ENCODE measurements around the gene CYLD. TPM values are rescaled to one million over a fixed set of nuclear protein-coding genes. Genes with fewer than 3 reads are reported as not detected.

Gene CYLD
- total RNA-seq, 1 experiment from 2014 or later: 21.1 TPM

DNA sequence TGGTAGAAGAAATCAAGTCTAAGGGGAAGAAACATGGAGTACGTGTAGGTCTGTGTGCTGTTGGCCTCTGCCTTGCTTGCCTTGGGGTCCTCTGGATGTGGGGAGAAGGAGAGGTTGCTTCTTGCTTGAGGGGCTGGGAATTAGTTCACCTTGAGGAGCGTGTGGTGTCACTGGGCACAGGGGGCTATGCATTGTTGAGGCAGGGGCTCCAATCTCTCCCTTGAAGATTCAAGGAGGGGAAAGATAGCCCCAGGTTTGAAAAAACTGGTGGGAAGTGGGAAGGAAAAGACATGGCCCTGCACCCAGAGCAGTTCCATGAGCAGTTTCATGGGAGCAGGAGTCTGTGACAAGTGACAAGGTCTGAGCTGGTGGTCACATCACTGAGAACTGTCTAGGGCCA, 103.4 kb downstream of the CYLD start:
- no peak for DNase-seq (ENCODE audit: low read depth)

DNA sequence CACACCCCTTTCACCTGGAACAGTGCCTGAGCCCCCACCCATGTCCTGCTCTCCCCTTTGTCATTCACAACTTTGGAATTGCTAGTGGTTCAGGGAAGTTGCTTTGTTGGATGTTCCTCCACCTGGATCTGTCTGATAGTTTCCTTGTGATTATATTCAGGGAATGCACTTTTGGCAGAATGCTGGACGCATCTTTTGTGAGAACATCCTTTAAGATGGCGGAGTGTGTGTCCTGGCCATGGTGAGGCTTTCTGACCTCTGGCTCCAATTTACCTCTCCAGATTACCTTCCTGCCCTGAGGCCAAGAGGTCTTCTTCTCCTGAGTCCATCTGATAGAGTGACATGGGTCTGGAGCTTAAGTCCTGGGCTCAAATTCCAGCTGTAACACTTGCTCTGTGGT, 104.6 kb downstream of the CYLD start:
- no peak for DNase-seq (ENCODE audit: low read depth)

DNA sequence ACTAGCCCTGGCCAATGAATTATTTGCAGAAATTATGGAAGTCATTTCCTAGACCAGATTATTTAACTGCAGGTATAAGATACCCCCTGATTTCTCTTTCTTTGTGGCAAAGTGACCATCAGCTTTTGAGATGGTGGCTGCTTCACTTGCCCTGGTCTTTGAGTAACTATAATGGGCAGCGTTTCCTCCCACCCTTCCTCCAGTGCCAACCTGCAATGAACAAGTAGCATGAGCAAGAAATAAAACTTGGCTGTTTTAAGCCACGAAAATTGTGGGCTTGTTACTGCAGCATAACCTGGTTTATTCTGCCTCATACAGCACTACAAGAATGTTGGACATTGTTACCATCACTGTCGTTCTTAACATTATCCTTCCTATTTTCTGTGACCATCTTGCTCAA, 105.3 kb downstream of the CYLD start:
- DNase-seq (ENCODE audit: low read depth): no peak

DNA sequence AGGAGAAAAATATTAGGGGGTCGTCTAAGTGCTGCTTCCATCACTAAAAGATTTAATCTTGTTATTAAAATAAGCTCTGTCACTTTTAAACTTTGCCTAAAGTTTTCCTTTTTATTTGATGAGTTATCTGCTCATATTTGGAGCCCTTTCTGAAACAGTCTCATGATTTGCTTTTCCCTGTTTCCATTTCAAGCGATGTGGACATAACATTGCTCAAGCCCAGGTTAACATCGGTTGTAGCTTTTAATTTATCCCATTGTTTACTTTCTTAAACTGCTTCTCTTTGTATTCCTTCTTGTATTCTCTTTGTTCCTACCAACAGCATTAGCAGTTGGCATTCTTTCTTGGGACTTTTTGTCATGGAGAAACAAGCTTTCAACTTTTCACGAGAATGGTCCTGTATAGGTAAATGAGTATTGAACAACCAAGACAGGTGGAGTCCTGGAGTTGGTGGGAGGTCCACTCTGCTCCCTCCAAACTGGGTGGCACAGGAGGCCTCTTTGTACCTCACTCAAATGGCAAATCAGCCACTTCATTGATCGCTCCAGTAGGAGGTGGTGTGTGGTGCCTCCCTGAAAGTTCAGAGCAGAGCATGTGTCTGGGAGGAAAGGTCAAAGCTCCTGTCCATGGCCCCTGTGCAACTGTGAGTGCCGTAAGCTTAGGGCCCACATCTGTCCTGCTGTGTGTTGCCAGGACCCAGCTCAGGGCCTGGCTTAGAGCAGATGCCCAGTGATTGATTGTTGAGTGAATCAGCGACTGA, 107.0 kb downstream of the CYLD start:
- no peak for DNase-seq (ENCODE audit: low read depth)

Other genes starting within 250 kb of the CYLD start
- 0.11 and 0.42 TPM in 2 replicates for gene NKD1, start 193.7 kb upstream of the CYLD start, total RNA-seq (2014; rRNA removed; shearing (Covaris generic))
- gene SNX20, start 60.8 kb upstream of the CYLD start, total RNA-seq (2014; rRNA removed; shearing (Covaris generic)): not detected in 2 replicates
- gene NOD2, start 48.5 kb upstream of the CYLD start, total RNA-seq (2014; rRNA removed; shearing (Covaris generic)): 0.06 and 0.30 TPM in 2 replicates